ENCODE data around the gene CITED2. TPM values are rescaled to one million over a fixed set of nuclear protein-coding genes. Genes with fewer than 3 reads are reported as not detected.

CITED2 gene
- total RNA-seq, 6 donors from 2014 or later: 103 to 364 (median 228) TPM

DNA sequence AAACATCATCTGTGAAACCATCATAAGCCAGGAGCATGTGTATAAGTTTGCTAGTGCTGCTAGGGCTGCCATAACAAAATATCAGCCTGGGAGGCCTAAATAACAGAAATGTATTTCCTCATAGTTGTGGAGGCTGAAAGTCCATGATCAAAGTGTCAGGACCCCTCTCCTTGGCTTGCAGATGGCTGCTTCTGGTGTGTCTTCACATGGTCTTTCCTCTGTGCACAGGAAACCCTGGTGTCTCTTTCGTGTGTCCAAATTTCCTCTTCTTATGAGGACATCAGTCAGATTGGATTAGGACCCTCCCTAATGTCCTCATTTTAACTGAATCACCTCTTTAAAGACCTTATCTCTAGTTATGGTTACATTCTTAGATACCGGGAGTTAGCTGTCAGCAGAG lies 6.2 kb upstream of the CITED2 start:
- Histone ChIP-seq H3K4me3 (no peak overlapping the region), H3K27ac (no peak overlapping the region), H3K36me3 (no peaks in the 10 kb centered on the region), H3K9me3 (no peaks in the 10 kb centered on the region), H3K27me3 (no peaks in the 10 kb centered on the region), H3K4me1 (peaks cover 0 to 14% (median 8%) of the 10 kb centered on the region in 4 donors)
- ATAC-seq (ENCODE audit: low FRiP score in 2 of 2) (no peak), DNase-seq (no peak)
- TF ChIP-seq EP300 (IDR thresholded peaks at IDR 0.05) (no peak), POLR2AphosphoS5 (IDR thresholded peaks at IDR 0.05) (no peak), POLR2A (IDR thresholded peaks at IDR 0.05) (no peak)
- TF ChIP-seq, protein P1, sequence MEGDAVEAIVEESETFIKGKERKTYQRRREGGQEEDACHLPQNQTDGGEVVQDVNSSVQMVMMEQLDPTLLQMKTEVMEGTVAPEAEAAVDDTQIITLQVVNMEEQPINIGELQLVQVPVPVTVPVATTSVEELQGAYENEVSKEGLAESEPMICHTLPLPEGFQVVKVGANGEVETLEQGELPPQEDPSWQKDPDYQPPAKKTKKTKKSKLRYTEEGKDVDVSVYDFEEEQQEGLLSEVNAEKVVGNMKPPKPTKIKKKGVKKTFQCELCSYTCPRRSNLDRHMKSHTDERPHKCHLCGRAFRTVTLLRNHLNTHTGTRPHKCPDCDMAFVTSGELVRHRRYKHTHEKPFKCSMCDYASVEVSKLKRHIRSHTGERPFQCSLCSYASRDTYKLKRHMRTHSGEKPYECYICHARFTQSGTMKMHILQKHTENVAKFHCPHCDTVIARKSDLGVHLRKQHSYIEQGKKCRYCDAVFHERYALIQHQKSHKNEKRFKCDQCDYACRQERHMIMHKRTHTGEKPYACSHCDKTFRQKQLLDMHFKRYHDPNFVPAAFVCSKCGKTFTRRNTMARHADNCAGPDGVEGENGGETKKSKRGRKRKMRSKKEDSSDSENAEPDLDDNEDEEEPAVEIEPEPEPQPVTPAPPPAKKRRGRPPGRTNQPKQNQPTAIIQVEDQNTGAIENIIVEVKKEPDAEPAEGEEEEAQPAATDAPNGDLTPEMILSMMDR (IDR thresholded peaks at IDR 0.05): no peak
- 73 to 76% methylated on average over 2 of the region's 2 CpGs for WGBS, 2 donors

DNA sequence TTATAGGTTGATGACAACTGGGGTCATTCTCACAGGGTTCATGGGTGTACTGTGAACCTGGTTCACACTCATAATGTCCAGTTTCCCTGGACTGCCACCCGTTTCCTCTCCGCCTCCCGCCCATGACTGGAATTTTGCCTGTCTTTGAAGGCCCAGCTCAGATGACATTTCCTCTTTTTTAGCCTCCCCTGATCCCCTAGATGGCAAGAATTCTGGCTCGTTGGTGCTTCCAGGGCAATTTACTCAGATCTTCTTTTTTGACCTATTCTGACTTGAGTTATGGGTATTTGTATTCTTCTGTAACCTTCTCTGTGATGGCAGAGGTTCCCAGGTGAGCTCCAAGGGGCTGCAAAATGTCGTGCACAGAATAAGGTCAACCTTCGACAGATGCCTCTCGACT lies 5.7 kb upstream of the CITED2 start:
- 83 to 85% methylated on average over 7 of the region's 7 CpGs for WGBS, 2 donors

DNA sequence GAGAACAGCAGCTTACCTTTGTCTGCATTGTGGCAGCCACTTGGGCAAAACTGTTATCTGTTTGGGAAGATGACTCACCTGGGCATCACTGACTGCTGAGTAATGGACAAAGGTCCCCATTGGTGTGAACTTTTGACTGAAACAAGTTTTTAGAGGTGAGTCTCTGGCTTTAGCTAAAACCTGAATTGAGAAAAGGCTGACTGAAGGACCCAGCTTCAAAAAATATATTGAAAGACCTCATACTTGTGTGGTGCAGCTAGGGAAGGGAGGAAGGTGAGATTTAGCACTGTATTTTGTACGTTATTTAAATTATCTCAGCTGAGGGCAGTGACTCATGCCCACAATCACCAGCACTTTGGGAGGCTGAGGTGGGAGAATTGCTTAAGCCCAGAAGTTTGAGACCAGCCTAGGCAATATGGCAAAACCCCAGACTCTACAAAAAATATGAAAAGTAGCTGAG lies 4.5 kb upstream of the CITED2 start:
- no peaks in the 10 kb centered on the region for H3K27me3 ChIP-seq
- DNase-seq (no peak), ATAC-seq (ENCODE audit: low FRiP score in 2 of 2) (no peak)
- WGBS, 2 donors: 79 to 95% methylated on average over 1 of the region's 1 CpG
- TF ChIP-seq POLR2AphosphoS5 (IDR thresholded peaks at IDR 0.05): no peak
- no peak for TF ChIP-seq EP300 (IDR thresholded peaks at IDR 0.05)
- TF ChIP-seq POLR2A (IDR thresholded peaks at IDR 0.05): no peak
- TF ChIP-seq, protein P1 (IDR thresholded peaks at IDR 0.05): no peak
- H3K4me3 ChIP-seq: no peak overlapping the region
- H3K9me3 ChIP-seq: no peaks in the 10 kb centered on the region
- no peak overlapping the region for H3K27ac ChIP-seq
- peaks cover 0 to 3% (median 0%) of the 10 kb centered on the region in 4 donors for H3K36me3 ChIP-seq
- peaks cover 0 to 14% (median 8%) of the 10 kb centered on the region in 4 donors for H3K4me1 ChIP-seq

More for the DNA sequence above, 5.7 kb upstream of the CITED2 start:
- TF ChIP-seq EP300 (IDR thresholded peaks at IDR 0.05) (no peak), POLR2A (IDR thresholded peaks at IDR 0.05) (no peak), POLR2AphosphoS5 (IDR thresholded peaks at IDR 0.05) (no peak)
- TF ChIP-seq, protein P1 (IDR thresholded peaks at IDR 0.05): no peak
- H3K9me3 ChIP-seq: no peaks in the 10 kb centered on the region
- no peak overlapping the region for H3K27ac ChIP-seq
- no peaks in the 10 kb centered on the region for H3K27me3 ChIP-seq
- no peaks in the 10 kb centered on the region for H3K36me3 ChIP-seq
- no peak overlapping the region for H3K4me3 ChIP-seq
- H3K4me1 ChIP-seq: peaks cover 0 to 14% (median 8%) of the 10 kb centered on the region in 4 donors
- no peak for ATAC-seq (ENCODE audit: low FRiP score in 2 of 2)
- DNase-seq: no peak

DNA sequence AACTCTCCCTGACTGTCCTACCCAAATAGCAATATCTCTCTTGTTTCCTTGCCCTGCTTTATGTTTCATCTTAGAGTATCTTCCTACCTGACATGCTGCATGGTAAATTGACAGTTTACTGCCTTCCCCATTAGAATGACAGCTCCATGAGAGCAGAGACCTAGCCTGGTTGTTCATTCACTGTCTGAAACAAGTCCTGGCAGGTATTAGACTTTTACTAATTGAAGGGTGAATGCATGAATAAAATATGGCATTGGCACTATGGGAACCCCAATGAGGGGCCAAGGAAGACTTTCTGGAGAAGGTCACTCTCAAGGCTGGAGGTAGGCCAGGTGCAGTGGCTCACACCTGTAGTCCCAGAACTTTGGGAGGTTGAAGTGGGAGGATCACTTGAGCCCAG lies 3.8 kb upstream of the CITED2 start:
- Histone ChIP-seq H3K36me3 (peaks cover 0 to 10% (median 4%) of the 10 kb centered on the region in 4 donors), H3K27ac (no peak overlapping the region), H3K4me3 (no peak overlapping the region), H3K9me3 (no peaks in the 10 kb centered on the region), H3K27me3 (no peaks in the 10 kb centered on the region), H3K4me1 (peaks cover 0 to 14% (median 8%) of the 10 kb centered on the region in 4 donors)
- TF ChIP-seq POLR2AphosphoS5 (IDR thresholded peaks at IDR 0.05) (no peak), EP300 (IDR thresholded peaks at IDR 0.05) (no peak)
- TF ChIP-seq, protein P1 (IDR thresholded peaks at IDR 0.05): no peak
- ATAC-seq (ENCODE audit: low FRiP score in 2 of 2) (no peak), DNase-seq (no peak)

DNA sequence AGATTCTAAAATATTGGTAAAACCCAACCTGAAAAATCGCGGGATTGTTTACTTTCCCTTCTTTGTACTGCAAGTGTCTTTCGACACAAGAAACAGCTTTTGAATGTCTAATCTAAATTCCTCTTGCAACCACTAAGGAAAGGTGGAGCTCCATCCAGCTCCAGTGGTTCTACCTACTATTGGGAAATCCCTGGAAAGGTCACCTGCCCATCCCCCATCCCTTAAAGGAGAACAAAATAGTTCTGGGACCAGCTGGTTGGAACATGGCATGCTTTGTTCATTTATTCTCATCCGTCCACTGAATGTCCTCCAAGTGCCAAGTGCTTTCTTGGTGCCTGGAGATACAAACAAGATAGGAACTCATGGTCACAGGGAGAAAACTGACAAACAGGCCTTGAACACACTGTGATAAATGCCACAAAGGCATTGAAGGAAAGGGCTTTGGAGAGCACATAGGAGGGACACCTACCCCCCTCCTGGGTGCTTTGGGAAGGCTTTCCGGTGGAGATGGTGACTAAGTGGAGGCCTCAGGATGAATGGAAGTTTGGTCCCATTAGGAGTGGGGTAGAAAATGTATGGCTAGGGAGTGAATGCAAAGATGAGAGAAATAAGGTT lies 2.3 kb upstream of the CITED2 start:
- TF ChIP-seq POLR2A (IDR thresholded peaks at IDR 0.05) (no peak), POLR2AphosphoS5 (IDR thresholded peaks at IDR 0.05) (peak; percentile 29 to 42), EP300 (IDR thresholded peaks at IDR 0.05) (peak in 1 of 4 donors; percentile 81)
- TF ChIP-seq, protein P1 (IDR thresholded peaks at IDR 0.05): peak in 4 of 6 experiments; percentile 11 to 44 (median 15)
- H3K9me3 ChIP-seq: no peaks in the 10 kb centered on the region
- DNase-seq: peak in 1 of 2 donors; percentile 79
- peaks cover 0 to 18% (median 10%) of the 10 kb centered on the region in 4 donors for H3K4me1 ChIP-seq
- ATAC-seq (ENCODE audit: low FRiP score in 2 of 2): no peak
- no peaks in the 10 kb centered on the region for H3K27me3 ChIP-seq
- WGBS, 2 donors: 39 to 48% methylated on average over 5 of the region's 5 CpGs
- peak overlapping the region; percentile 96 to 99 (median 99) for H3K27ac ChIP-seq
- peak overlapping the region in 3 of 4 donors; percentile 79 to 88 (median 87) for H3K4me3 ChIP-seq
- peaks cover 0 to 25% (median 5%) of the 10 kb centered on the region in 4 donors for H3K36me3 ChIP-seq
